Activated naive CD4-positive, alpha-beta T cell treated with anti-CD3 and anti-CD28 coated beads for 36 hours (primary cell): ENCODE measurements around the gene CTCFL. TPM values are rescaled to one million over a fixed set of nuclear protein-coding genes. Genes with fewer than 3 reads are reported as not detected.

Source experiments
- CTCF ChIA-PET: fragments of 350-600 bp; sonication (Branson Sonifier 250); formaldehyde crosslinking; loops from one replicate; lab custom pipeline; 2021; ENCODE audit warnings: antibody characterized with exemption; lab: Charles Lee
- DNase-seq: peaks from one replicate; pipeline ENCODE4 v3.0.0-alpha.2; 2020
- H3K27ac Mint-ChIP-seq: one replicate; pipeline ENCODE4 v1.8.0; 2021; ENCODE audit warnings: mild to moderate bottlenecking, mixed read lengths
- H3K27me3 Mint-ChIP-seq: one replicate; pipeline ENCODE4 v1.8.0; 2021; ENCODE audit warnings: low read depth, mixed read lengths
- H3K36me3 Mint-ChIP-seq: one replicate; pipeline ENCODE4 v1.8.0; 2021; ENCODE audit warnings: low read depth, mixed read lengths
- H3K4me1 Mint-ChIP-seq: one replicate; pipeline ENCODE4 v1.8.0; 2021; ENCODE audit warnings: low read depth, mixed read lengths
- H3K4me3 Mint-ChIP-seq: one replicate; pipeline ENCODE4 v1.8.0; 2021; ENCODE audit warnings: mild to moderate bottlenecking, moderate library complexity, mixed read lengths
- H3K9me3 Mint-ChIP-seq: one replicate; pipeline ENCODE4 v1.8.0; 2021; ENCODE audit warnings: mixed read lengths
- intact Hi-C: fragments of 100-400 bp; cut with micrococcal nuclease; formaldehyde crosslinking; loops from one replicate; pipeline ENCODE4 v1.15.1; 2023
- total RNA-seq, 2 experiments: library from RNA; stranded (reverse); gene quantifications; one replicate each; pipeline ENCODE4 v1.2.3, GENCODE V29; 2021

The CTCFL gene
- total RNA-seq, 2 experiments from 2014 or later: not detected

- Mint-ChIP-seq H3K27ac (no peak overlapping the region), H3K36me3 (no peaks in the 10 kb centered on the region), H3K9me3 (no peaks in the 10 kb centered on the region), H3K4me3 (no peak overlapping the region), H3K27me3 (peaks cover 5% of the 10 kb centered on the region), H3K4me1 (no peaks in the 10 kb centered on the region)
- intact Hi-C loops: no loop called here
- no peak for DNase-seq
- CTCF ChIA-PET: no interaction called here
Observed at GRCh38 chr20:57566399-57566798, 41.5 kb upstream of the CTCFL start.

DNA sequence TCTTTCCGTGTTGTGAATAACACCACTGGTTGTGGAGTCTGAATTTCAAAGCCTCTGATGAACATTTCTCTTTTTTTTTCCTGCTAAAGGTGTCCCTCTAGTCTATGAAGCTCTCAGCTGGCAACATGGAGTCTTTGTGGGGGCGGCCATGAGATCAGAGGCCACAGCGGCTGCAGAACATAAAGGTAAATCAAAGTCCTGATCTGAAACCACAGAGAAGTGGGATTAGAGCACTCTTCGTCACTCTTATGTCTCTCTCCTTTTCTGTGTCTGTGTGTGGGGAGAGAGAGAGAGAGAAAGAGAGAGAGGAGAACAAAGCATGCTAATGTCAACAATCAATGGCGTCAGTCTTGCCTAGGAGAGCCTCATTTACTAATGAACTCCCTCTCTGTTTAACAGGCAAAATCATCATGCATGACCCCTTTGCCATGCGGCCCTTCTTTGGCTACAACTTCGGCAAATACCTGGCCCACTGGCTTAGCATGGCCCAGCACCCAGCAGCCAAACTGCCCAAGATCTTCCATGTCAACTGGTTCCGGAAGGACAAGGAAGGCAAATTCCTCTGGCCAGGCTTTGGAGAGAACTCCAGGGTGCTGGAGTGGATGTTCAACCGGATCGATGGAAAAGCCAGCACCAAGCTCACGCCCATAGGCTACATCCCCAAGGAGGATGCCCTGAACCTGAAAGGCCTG is 40.2 kb upstream of the CTCFL start:
- Mint-ChIP-seq H3K27me3 (peaks cover 5% of the 10 kb centered on the region), H3K9me3 (no peaks in the 10 kb centered on the region), H3K27ac (no peak overlapping the region), H3K4me3 (no peak overlapping the region), H3K4me1 (no peaks in the 10 kb centered on the region), H3K36me3 (no peaks in the 10 kb centered on the region)
- no peak for DNase-seq
- CTCF ChIA-PET: interaction anchor here (0.7 kb wide), 1 partner anchor 99 kb away, joined by 3 read pairs; no protein-coding TSS in a partner anchor
- intact Hi-C loops: no loop called here

DNA sequence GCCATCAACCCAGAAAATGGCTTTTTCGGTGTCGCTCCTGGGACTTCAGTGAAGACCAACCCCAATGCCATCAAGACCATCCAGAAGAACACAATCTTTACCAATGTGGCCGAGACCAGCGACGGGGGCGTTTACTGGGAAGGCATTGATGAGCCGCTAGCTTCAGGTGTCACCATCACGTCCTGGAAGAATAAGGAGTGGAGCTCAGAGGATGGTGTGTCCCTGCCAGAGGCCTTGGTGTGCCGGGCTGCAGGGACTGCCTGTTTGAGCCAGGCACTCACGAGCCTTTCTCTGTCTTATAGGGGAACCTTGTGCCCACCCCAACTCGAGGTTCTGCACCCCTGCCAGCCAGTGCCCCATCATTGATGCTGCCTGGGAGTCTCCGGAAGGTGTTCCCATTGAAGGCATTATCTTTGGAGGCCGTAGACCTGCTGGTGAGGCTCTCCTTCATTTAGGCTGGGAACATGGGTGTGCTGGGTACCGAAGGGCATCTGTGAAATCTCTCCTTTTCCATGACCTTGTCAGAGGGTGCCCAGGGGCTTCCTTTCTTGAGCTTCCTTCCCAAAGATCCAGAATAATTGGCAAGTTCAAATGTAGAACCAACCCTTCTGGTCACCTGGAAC is 39.4 kb upstream of the CTCFL start:
- peaks cover 6% of the 10 kb centered on the region for H3K27me3 Mint-ChIP-seq
- DNase-seq: no peak
- H3K27ac Mint-ChIP-seq: no peak overlapping the region
- no peaks in the 10 kb centered on the region for H3K4me1 Mint-ChIP-seq
- H3K9me3 Mint-ChIP-seq: no peaks in the 10 kb centered on the region
- no peak overlapping the region for H3K4me3 Mint-ChIP-seq
- intact Hi-C loops: no loop called here
- CTCF ChIA-PET: interaction anchor here (0.5 kb wide), 1 partner anchor 18 kb away, joined by 3 read pairs; no protein-coding TSS in a partner anchor
- no peaks in the 10 kb centered on the region for H3K36me3 Mint-ChIP-seq

DNA sequence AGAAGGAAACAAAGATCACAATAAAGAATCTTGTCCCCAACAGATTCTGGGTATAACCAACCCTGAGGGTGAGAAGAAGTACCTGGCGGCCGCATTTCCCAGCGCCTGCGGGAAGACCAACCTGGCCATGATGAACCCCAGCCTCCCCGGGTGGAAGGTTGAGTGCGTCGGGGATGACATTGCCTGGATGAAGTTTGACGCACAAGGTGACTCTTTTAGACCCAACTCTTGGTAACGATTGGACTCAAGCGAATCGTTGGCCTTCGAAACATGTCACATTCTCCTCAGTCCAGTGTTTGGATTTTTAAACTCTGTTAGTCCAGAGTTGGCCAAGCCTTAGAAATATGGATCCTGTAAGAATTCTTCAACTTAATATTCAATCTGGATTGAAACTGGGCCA is 38.6 kb upstream of the CTCFL start:
- CTCF ChIA-PET: no interaction called here
- H3K9me3 Mint-ChIP-seq: no peaks in the 10 kb centered on the region
- H3K36me3 Mint-ChIP-seq: no peaks in the 10 kb centered on the region
- no peak overlapping the region for H3K27ac Mint-ChIP-seq
- peaks cover 6% of the 10 kb centered on the region for H3K27me3 Mint-ChIP-seq
- no peaks in the 10 kb centered on the region for H3K4me1 Mint-ChIP-seq
- intact Hi-C loops: no loop called here
- H3K4me3 Mint-ChIP-seq: no peak overlapping the region
- no peak for DNase-seq

DNA sequence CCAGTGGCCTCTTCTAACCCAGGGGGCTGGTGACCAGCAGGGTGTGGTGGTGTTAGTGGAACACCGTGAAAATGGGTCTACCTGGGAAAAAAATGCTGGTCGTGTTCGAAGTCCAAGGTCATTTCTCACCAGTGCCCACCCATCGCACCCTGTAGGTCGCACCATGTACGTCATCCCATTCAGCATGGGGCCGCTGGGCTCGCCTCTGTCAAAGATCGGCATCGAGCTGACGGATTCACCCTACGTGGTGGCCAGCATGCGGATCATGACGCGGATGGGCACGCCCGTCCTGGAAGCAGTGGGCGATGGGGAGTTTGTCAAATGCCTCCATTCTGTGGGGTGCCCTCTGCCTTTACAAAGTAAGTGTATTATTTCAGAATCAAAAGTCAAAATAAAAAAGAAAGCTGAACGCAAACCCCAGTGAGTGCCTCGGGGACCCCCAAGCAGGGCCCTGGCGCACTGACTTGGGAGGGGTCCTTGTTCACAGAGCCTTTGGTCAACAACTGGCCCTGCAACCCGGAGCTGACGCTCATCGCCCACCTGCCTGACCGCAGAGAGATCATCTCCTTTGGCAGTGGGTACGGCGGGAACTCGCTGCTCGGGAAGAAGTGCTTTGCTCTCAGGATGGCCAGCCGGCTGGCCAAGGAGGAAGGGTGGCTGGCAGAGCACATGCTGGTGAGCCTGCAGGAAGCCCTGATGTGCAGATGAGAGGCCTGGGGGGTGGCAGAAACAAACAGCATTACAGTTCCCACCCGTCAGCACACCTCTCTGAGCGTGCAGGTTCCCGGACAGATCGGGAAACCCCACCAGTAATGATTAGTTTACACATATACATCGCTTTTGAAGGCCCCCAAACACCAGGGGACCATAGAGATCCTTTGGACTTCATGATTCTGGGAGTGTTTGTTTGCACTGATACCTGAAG is 37.9 kb upstream of the CTCFL start:
- intact Hi-C loops: no loop called here
- Mint-ChIP-seq H3K27me3 (peaks cover 6% of the 10 kb centered on the region), H3K27ac (no peak overlapping the region), H3K9me3 (no peaks in the 10 kb centered on the region), H3K36me3 (no peaks in the 10 kb centered on the region), H3K4me3 (no peak overlapping the region), H3K4me1 (no peaks in the 10 kb centered on the region)
- CTCF ChIA-PET: no interaction called here
- DNase-seq: no peak

- no peak overlapping the region for H3K27ac Mint-ChIP-seq
- H3K4me1 Mint-ChIP-seq: no peaks in the 10 kb centered on the region
- H3K4me3 Mint-ChIP-seq: no peak overlapping the region
- intact Hi-C loops: no loop called here
- H3K36me3 Mint-ChIP-seq: no peaks in the 10 kb centered on the region
- H3K9me3 Mint-ChIP-seq: no peaks in the 10 kb centered on the region
- CTCF ChIA-PET: no interaction called here
- peaks cover 9% of the 10 kb centered on the region for H3K27me3 Mint-ChIP-seq
- DNase-seq: no peak
Observed at GRCh38 chr20:57561356-57562279, 36.7 kb upstream of the CTCFL start.

DNA sequence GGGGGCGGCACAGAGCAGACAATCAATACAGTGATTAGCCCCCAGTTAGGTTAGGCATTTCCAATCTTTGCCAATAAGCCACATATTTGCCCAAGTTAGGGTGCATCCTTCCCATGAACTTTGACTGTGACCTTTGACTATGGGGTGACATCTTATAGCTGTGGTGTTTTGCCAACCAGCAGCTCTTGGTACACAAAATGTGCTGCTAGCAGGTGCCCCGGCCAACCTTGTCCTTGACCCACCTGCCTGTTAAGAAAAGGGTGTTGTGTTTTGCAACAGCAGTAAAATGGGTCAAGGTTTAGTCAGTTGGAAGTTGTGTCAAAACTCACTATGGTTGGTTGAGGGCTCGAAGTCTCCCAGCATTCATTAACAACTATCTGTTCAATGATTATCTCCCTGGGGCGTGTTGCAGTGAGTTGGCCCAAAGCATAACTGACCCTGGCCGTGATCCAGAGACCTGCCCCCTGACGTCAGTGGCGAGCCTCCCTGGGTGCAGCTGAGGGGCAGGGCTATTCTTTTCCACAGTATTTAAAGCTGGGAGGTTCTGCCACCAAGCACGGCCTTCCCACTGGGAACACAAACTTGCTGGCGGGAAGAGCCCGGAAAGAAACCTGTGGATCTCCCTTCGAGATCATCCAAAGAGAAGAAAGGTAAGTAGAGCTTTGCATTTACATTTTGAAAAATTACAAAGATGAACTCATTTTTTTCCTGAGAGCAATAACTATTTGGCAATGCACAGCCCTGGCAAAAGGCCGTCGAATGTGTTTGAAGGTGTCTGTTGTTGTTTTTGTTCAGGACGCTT is 35.8 kb upstream of the CTCFL start, which contains the start of gene PCK1:
TSS of gene PCK1 (plus strand) at position 557 of the 802 bp plus-strand sequence. CDS start 302 bp downstream, outside the sequence.
- no peak for DNase-seq
- Mint-ChIP-seq H3K4me3 (no peak within 1 kb of the TSS), H3K27me3 (peaks cover 9% of the 10 kb centered on the region), H3K4me1 (no peaks in the 10 kb centered on the region), H3K9me3 (no peaks in the 10 kb centered on the region), H3K36me3 (no peaks in the 10 kb centered on the region), H3K27ac (no peak within 1 kb of the TSS)
- intact Hi-C loops: no loop called here
- CTCF ChIA-PET: no interaction called here

DNA sequence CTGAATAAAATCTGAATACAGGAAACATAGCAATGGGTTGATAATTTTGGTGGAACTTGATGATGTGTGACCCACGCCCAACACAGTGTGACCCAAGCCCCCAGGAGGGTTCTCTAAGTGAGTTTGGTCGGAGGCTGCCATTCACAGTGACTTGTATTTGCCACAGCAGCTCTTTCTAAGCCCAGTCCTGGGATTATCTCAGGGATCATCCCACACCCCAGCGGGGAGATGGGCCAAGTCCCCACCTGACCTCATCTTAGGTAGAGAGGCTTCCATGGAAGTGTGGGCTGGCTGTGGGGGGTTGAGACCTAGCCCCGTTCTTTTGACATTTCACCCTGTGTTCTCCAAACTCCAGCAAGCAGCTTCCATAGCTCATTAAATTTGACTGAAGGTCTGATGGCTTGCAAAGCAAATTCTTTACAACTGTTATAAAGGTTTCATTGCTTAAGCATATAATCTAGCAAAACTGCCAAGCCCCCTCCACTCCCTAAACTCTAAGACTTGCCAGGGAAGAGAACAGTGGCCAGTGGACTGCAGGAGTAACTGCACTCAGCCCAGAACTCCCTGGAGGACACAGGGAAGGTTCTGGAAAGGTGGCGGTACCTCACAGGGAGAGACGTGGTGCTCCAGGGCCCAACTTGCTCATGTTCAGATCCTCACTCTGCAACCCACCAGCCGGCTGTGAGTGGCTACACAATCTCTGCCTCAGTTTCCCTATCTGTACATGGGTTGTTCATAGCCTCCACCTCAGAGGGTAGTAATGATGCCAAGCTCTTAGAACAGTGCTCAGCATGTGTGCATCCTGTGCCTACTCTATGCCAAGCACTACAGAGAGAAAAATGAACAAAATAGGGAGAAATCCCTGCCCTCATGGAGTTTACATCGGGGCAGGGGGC is 35.0 kb upstream of the CTCFL start:
- Mint-ChIP-seq H3K36me3 (no peaks in the 10 kb centered on the region), H3K4me3 (no peak overlapping the region), H3K9me3 (no peaks in the 10 kb centered on the region), H3K27me3 (peaks cover 9% of the 10 kb centered on the region), H3K27ac (no peak overlapping the region), H3K4me1 (no peaks in the 10 kb centered on the region)
- no peak for DNase-seq
- CTCF ChIA-PET: no interaction called here
- intact Hi-C loops: no loop called here

- intact Hi-C loops: no loop called here
- no peaks in the 10 kb centered on the region for H3K4me1 Mint-ChIP-seq
- CTCF ChIA-PET: no interaction called here
- no peak overlapping the region for H3K27ac Mint-ChIP-seq
- DNase-seq: no peak
- H3K27me3 Mint-ChIP-seq: peaks cover 9% of the 10 kb centered on the region
- no peak overlapping the region for H3K4me3 Mint-ChIP-seq
- no peaks in the 10 kb centered on the region for H3K36me3 Mint-ChIP-seq
- no peaks in the 10 kb centered on the region for H3K9me3 Mint-ChIP-seq
Observed at GRCh38 chr20:57559289-57559634, 34.3 kb upstream of the CTCFL start.

DNA sequence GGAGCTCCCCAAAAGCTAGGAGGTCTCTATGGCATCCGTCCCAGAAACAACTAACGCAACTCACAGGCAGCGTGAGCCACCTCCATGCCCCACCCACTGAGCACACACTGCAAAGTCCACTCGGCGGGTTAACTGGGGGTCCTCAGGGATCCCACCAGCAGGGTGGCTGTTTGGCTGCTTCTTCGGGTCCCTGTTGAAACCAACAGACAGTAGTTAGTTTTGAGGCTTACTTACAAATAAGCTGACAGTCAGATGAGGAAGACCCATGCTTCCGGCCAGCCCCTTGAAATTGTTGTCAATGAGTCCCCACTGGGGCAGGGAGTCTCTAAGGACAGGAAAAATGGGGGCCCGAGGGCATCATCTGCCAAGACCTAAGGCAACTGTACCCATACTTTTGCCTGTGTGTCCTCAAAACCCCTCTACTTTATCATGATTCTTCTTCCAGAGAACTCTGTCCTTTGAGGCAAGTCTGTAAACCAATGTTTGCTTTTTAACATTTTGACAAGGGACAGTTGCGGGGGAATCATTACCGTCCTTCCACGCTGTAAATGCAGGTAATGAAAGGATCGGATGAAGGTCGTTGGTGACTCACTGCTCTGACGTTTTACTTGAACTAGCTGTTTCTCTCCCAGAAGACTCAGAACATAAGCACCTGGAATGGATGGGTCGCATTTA is 33.8 kb upstream of the CTCFL start:
- DNase-seq: no peak
- Mint-ChIP-seq H3K9me3 (no peaks in the 10 kb centered on the region), H3K27me3 (peaks cover 9% of the 10 kb centered on the region), H3K4me3 (no peak overlapping the region), H3K27ac (no peak overlapping the region), H3K4me1 (no peaks in the 10 kb centered on the region), H3K36me3 (no peaks in the 10 kb centered on the region)
- intact Hi-C loops: no loop called here
- CTCF ChIA-PET: no interaction called here
